HG03354 (cell line): ENCODE data around the gene YY1.

Experiments
- ATAC-seq: cut with Tn5 transposase; IDR thresholded peaks from one replicate; pipeline ENCODE4 v1.9.1; 2021; ENCODE audit warnings: mild to moderate bottlenecking; ENCODE audit not compliant: unreplicated experiment, poor library complexity, severe bottlenecking

YY1 gene

DNA sequence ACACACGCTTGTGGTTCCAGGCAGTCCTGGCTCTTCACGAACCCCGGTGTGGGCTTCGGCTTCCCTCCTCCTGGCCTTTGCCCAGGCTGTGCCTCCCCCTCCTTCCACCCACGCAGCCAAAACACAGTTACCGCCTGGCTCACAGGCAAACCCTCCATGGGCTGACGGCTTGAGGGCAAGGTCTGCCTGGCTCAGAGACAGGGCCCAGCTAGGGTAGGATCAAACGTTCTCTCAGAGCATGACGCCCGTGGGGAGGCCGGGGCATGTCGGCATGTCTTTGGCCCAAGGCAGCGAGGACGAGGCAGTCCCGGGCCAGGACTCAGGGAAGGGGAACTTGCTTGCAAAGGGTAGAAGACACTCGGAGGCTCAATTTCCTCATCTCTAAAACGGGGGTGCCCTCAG, 86.3 kb downstream of the YY1 start:
- no peak for ATAC-seq

GRCh38 chr14:100325958-100326357, 87.0 kb downstream of the YY1 start:
- no peak for ATAC-seq

DNA sequence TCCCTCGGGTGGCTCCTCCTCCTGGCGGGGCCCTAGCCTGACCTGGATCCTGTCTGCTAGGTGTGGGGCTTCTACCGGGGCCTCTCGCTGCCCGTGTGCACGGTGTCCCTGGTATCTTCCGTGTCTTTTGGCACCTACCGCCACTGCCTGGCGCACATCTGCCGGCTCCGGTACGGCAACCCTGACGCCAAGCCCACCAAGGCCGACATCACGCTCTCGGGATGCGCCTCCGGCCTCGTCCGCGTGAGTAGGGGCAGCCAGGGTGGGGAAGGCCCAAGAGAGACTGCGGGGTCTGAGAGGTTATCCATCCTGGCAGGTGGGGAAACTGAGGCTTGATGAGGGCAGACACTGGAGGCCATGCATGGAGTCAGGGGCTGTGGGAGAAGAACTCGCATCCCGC, 88.2 kb downstream of the YY1 start:
- ATAC-seq: no peak

GRCh38 chr14:100328495-100329163, 89.7 kb downstream of the YY1 start:
- no peak for ATAC-seq

DNA sequence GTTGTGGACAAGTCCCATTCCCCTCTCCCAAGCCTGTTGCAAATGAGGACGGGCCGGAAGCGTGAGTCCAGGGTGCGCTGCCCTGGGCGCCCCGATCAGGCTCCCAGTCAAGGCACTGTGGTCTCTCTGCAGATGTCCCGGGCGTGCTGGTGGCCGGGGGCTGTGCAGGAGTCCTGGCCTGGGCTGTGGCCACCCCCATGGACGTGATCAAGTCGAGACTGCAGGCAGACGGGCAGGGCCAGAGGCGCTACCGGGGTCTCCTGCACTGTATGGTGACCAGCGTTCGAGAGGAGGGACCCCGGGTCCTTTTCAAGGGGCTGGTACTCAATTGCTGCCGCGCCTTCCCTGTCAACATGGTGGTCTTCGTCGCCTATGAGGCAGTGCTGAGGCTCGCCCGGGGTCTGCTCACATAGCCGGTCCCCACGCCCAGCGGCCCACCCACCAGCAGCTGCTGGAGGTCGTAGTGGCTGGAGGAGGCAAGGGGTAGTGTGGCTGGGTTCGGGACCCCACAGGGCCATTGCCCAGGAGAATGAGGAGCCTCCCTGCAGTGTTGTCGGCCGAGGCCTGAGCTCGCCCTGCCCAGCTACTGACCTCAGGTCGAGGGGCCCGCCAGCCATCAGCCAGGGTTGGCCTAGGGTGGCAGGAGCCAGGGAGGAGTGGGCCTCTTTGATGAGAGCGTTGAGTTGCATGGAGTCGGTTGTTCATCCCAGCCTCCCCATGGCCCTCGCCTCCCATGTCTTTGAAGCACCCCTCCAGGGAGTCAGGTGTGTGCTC, 90.5 kb downstream of the YY1 start:
- ATAC-seq: no peak

- no peak for ATAC-seq
Measured at GRCh38 chr14:100330007-100330344, 91.0 kb downstream of the YY1 start.

- ATAC-seq: no peak
Measured at GRCh38 chr14:100330388-100330931, 91.5 kb downstream of the YY1 start.

GRCh38 chr14:100332071-100332639, 93.2 kb downstream of the YY1 start:
- no peak for ATAC-seq
